GM20431 (cell line): ENCODE results near the gene MAP3K10.

ENCODE experiments used
- in situ Hi-C: fragments of 300-500 bp; cut with MseI, MboI; formaldehyde crosslinking; loops from one replicate; pipeline ENCODE4 v1.15.0; 2020; ENCODE audit warnings: low sequenced_read_pairs; ENCODE audit not compliant: unreplicated experiment

Gene MAP3K10

GRCh38 chr19:40231057-40231456, 39.8 kb downstream of the MAP3K10 start:
- in situ Hi-C loops, result no loop called here

- in situ Hi-C loops, result no loop called here
These were observed 40.6 kb downstream of the MAP3K10 start for GRCh38 chr19:40231544-40232424.

- in situ Hi-C loops, result no loop called here
These were observed 41.3 kb downstream of the MAP3K10 start for GRCh38 chr19:40232479-40232878.

DNA sequence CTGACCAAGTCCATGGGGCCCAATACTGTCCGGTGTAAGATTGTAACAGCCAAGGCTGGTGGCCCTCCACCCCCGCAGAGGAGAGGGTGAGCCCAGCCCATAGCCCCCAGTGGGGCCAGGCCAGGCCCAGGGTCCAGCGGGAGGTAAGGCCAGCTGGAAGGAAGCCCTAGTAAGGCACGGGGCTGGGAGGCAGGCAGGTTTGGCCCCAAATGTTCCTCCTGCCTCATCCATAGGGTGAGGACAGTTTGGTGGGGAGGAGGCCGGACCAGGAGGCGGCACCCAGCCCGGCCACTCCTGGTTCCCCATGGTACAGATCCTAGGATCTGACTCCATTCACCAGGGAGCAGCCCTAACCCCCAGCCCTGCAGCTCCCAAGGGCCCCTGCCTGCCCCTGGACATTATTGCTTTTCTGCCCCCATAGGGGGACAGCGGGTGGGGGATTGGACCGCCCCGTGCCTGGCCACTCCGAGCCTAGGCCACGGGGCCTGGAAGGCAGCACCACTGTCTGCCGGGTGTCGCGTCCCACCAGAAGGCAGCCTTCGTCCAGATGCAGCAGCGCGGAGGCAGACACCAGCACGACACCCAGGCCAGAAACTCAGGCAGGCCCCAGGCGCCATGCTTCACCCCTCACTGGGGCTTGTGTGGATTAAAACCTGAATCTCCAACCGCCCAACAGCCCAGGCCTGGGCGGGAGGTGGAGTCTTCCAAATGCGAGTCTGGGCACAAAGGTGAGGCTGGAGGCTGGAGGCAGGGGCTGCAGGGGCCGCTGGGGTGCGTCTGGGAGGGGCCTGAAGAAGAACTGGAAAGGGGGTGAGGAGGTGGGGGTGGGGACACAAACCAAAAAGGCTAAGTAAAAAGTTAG, 42.0 kb downstream of the MAP3K10 start:
- in situ Hi-C loops, result no loop called here

DNA sequence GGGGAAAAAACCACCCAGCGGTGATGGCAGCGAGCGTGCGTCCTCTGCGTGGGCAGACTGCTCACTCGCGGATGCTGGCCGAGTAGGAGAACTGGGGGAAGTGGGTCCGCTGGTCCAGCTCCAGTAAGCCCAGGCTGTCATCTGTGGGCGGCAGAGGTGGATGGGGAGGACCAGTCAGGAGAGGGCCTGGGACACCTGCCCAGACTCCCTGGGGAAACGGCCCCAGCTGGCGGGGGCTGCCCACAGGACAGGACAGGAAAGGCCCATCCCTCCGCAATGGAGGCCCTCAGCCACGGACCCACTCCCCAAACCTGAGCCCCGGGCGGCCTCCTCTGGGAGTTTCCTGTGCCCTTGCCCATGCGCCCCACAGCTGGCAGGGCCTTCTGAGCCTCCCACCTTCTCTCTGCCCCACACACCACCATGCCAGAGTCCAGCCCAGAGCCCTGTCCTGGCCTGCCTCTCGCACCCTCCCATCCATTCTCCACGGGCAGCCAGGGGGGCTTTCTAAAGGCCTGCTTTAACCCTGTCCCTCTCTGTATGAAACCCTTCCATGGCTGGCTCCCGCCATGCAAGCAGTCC, 42.7 kb downstream of the MAP3K10 start:
- in situ Hi-C loops, result no loop called here

DNA sequence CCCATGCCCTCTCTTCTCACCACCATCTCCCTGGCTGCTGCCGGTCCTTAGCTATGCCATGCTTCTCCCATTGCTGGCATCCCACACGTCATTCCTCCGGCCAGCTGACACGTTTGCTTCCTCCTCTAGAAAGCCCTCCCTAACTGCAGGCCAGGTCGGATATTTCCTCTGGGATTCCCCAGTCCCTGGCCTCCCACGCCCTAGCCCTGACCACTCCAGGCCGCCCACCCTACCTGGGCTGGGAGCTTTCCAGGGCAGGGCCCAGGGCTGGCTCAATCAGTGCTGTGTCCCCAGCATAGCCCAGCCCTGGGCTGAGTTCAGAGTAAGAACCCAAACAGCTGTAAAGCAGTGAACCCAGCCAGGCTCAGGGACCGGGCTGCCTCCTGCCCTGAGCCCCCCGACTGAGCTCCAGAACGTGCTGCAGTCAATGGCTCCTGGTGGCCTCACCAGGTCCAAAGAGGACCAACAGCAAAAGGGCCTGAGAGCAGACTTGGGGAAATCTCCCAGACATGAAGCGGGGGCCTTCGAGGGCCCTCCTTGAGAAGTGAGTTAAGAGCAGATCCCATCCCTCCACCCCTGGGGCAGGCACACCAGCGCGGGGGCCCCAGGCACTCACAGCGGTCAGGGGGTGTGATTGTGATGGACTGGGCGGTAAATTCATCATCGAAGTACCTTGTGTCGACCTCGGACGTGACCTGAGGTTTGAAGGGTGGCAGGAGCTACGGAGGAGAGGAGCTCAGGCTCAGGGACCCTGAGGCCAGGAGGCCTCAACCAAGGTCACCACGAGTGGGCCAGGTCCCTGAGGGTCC, 43.4 kb downstream of the MAP3K10 start:
- in situ Hi-C loops, result no loop called here

GRCh38 chr19:40235238-40236025, 44.2 kb downstream of the MAP3K10 start:
- in situ Hi-C loops, result no loop called here

DNA sequence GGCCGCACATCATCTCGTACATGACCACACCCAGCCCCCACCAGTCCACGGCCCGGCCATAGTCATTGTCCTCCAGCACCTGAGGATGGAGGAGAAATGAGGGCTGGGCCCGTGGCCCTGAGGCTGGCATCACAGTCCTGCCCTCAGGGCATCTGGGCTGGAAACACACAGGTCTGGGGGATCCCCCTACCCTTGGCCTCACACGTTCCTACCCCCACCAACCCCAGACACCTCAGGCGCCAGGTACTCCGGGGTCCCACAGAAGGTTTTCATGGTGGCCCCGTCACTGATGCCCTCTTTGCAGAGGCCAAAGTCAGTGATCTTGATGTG, 44.8 kb downstream of the MAP3K10 start:
- in situ Hi-C loops, result no loop called here

DNA sequence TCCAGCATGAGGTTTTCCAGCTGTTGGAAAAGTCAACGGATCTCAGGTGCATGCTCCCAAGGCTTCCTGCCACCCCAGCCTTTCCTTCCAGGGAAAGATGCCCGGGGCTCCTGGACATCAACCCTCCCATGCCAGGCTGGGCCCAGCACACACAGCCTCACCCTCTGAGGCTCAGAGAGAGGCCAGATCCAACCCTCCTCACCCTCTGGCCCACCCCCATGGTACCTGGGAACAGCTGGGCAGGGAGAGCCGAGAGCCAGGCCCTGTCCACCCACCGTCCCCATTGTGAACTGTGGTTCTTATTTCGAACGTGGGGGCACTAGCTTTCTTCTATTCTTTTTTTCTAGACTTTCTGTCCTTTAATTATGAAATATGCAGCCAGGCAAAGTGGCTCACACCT, 45.1 kb downstream of the MAP3K10 start:
- in situ Hi-C loops, result no loop called here

- in situ Hi-C loops, result no loop called here
These were observed 46.6 kb downstream of the MAP3K10 start for GRCh38 chr19:40237791-40238190.

DNA sequence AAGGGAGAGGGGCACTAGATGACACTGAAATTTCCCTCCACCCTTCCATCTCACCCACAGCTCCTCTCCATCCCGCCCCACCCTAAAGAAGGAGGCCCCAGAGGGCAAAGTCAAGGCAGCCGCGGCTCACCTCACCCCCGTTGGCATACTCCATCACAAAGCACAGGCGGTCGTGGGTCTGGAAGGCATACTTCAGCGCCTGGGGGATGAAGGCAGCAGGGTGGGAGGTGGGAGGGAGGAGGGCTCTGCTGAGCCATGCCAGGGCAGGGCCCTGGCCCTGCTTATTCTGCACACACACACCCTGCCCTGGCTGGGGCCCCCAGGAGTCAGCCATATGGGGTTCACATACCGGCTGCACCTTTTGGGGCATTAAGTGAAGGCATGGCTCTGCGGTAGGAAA, 47.5 kb downstream of the MAP3K10 start:
- in situ Hi-C loops, result no loop called here

- in situ Hi-C loops, result no loop called here
These were observed 48.4 kb downstream of the MAP3K10 start for GRCh38 chr19:40239415-40240226.

DNA sequence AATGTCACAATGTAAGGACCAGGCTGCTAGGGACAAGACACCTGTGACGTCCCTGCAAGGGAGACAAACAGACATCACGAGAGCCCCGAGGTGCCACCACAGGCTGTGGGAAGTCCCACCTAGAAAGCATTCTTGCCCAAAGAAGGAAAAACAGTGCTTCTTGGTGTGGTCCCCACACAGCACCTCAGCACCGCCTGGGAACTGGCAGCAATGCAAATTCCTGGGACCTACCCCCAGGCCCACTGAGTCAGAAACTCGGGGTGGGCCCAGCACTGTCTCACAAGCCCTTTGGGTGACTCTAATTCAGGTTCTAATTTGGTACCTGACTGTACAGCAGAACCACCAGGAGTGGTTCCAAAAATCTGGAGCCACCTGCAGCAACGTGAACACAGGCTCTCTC, 49.1 kb downstream of the MAP3K10 start:
- in situ Hi-C loops, result no loop called here

GRCh38 chr19:40241125-40241808, 50.0 kb downstream of the MAP3K10 start:
- in situ Hi-C loops, result no loop called here

DNA sequence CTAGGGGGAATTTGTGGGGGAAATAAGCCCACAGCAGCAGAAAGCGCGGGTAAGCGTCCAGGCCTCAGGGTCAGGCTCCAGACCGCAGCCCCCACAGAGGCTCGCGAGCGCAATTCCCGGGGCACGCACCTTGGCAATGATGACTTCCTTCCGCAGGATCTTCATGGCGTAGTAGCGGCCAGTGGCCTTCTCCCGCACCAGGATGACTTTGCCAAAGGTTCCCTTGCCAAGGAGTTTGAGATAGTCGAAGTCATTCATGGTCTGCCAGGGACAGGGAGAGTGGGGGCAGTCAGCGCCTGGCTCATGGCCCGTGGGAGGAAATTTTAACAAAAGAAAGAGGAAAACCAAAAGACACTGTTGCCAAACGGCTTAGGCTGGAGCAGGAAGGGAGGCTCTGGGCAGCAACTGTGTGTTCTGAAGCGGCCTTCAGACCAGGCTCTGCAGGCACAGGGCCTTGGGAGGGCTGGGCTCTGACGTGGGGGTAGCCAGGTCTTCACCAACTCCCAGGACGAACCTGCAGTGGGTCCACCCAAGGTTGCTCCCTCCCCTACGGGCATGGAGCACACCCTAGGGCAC, 50.7 kb downstream of the MAP3K10 start:
- in situ Hi-C loops, result no loop called here

DNA sequence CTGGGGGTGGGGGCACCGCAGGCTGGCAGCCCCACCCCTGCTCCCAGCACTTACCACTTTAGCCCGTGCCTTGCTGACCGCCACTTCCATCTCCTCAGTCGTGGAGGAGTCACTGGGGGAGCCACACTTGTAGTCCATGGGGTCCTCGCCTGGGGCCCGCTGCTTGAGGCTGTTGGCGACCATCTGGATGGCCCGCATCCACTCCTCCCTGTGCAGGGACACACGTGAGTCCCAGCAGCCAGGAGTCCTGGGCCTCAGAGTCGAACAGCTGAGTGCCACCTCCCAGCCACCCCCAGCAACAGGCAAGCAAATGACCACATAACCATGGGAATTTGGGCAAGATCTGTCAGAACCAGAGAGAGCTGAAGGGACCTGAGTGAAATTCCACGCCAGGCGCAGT, 51.3 kb downstream of the MAP3K10 start:
- in situ Hi-C loops, result no loop called here

GRCh38 chr19:40243181-40243580, 52.0 kb downstream of the MAP3K10 start:
- in situ Hi-C loops, result no loop called here
